ENCODE data around the gene TMEM121B.

- TF ChIP-seq CTCF (IDR thresholded peaks at IDR 0.05) (no peak), POLR2A (IDR thresholded peaks at IDR 0.05) (no peak), POLR2AphosphoS5 (IDR thresholded peaks at IDR 0.05) (no peak)
These were observed 34.9 kb downstream of the TMEM121B start for GRCh38 chr22:17086296-17086695.

Data from prostate gland (tissue), 2 donors.